ENCODE results near the gene CMPK1.

- TF ChIP-seq YY1 (IDR thresholded peaks at IDR 0.05; ENCODE audit: insufficient read depth, insufficient read length): no peak
- TF ChIP-seq ZNF274 (IDR thresholded peaks at IDR 0.05; ENCODE audit: low read depth, low read length): no peak
- TF ChIP-seq SUZ12 (IDR thresholded peaks at IDR 0.05; ENCODE audit: extremely low read depth, insufficient read depth, insufficient read length): no peak
Measured at GRCh38 chr1:47423872-47424271, 90.3 kb downstream of the CMPK1 start.
